Parietal lobe (tissue), 1 donor: ENCODE results near the gene ETV6. TPM values are rescaled to one million over a fixed set of nuclear protein-coding genes. Genes with fewer than 3 reads are reported as not detected.

ENCODE experiments used
- total RNA-seq: library from RNA; depleted of rRNA; stranded (reverse); fragments of >200 nt; gene quantifications from one replicate; pipeline ENCODE4 v1.2.3, GENCODE V29; 2014

Gene ETV6
- 6.3 TPM for total RNA-seq

DNA sequence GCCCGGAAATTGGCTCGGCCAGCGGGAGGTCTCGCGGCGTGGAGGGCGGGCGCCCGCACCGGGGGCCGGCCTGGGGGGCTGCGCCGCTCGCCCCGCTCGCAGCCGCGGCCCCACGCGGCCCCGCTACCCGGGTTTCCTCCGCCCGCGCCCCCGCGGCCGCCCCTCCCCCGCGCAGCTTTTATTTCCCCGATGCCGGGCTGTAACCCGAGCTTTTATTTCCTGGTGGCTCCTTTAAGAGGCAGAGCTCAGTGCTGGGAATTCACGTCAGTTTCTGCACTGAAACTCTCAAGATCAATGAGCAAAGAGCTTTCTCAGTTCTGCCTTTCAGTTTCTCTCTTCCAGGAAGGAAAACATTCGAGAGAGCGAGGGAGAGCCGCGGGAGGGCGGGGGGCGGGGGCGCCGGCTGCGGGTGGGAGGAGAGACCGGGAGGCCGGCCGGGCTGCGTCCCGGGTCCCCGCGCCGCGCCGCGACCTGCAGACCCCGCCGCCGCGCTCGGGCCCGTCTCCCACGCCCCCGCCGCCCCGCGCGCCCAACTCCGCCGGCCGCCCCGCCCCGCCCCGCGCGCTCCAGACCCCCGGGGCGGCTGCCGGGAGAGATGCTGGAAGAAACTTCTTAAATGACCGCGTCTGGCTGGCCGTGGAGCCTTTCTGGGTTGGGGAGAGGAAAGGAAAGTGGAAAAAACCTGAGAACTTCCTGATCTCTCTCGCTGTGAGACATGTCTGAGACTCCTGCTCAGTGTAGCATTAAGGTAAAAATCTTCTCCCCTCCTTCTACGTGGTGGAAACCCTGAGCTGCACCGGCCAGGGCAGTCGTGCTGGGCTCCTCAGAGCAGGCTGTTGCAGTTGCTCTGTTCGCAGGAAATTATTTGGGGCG lies at the start of gene ETV6:
TSS of gene ETV6 (plus strand) at position 262 of the 873 bp plus-strand sequence. CDS start at position 716, 454 bp downstream.

